ENCODE data around the gene MT1A.

DNA sequence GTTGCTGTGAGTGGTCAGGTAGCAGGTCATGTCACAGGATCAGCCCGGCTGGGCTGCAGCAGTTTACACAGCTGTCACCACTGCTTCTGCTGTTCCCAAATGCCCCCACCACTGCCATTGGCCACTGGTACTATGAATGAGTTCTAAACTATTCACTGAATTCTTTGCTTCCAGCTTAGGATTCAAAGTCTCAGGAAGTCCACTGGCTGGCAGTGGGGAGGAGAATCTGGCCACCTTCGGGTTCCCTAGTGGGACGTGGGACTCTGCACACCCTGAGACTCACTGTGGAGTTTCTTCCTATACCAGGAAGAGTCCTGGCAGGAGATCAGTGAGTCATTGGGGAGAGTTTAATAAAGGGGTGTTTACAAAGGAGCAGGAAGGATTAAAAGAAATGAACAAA lies 50.7 kb downstream of the MT1A start:
- TF ChIP-seq POLR2A (IDR thresholded peaks at IDR 0.05): no peak
- TF ChIP-seq, protein P1, sequence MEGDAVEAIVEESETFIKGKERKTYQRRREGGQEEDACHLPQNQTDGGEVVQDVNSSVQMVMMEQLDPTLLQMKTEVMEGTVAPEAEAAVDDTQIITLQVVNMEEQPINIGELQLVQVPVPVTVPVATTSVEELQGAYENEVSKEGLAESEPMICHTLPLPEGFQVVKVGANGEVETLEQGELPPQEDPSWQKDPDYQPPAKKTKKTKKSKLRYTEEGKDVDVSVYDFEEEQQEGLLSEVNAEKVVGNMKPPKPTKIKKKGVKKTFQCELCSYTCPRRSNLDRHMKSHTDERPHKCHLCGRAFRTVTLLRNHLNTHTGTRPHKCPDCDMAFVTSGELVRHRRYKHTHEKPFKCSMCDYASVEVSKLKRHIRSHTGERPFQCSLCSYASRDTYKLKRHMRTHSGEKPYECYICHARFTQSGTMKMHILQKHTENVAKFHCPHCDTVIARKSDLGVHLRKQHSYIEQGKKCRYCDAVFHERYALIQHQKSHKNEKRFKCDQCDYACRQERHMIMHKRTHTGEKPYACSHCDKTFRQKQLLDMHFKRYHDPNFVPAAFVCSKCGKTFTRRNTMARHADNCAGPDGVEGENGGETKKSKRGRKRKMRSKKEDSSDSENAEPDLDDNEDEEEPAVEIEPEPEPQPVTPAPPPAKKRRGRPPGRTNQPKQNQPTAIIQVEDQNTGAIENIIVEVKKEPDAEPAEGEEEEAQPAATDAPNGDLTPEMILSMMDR (IDR thresholded peaks at IDR 0.05): no peak
- TF ChIP-seq EP300 (IDR thresholded peaks at IDR 0.05): no peak
